ENCODE data around the gene SPSB1. TPM values are rescaled to one million over a fixed set of nuclear protein-coding genes. Genes with fewer than 3 reads are reported as not detected.

The SPSB1 gene
- total RNA-seq, 1 experiment from 2014 or later: 4.3 TPM

- POLR2A ChIA-PET: no interaction called here
- no peak for ATAC-seq
- Mint-ChIP-seq H3K4me3 (no peak overlapping the region), H3K27me3 (ENCODE audit: low read depth) (peaks cover 4% of the 10 kb centered on the region), H3K4me1 (peaks cover 12% of the 10 kb centered on the region), H3K36me3 (no peaks in the 10 kb centered on the region), H3K9me3 (no peaks in the 10 kb centered on the region), H3K27ac (no peak overlapping the region)
- no peak for DNase-seq (ENCODE audit: low spot score)
- TF ChIP-seq, protein P1, sequence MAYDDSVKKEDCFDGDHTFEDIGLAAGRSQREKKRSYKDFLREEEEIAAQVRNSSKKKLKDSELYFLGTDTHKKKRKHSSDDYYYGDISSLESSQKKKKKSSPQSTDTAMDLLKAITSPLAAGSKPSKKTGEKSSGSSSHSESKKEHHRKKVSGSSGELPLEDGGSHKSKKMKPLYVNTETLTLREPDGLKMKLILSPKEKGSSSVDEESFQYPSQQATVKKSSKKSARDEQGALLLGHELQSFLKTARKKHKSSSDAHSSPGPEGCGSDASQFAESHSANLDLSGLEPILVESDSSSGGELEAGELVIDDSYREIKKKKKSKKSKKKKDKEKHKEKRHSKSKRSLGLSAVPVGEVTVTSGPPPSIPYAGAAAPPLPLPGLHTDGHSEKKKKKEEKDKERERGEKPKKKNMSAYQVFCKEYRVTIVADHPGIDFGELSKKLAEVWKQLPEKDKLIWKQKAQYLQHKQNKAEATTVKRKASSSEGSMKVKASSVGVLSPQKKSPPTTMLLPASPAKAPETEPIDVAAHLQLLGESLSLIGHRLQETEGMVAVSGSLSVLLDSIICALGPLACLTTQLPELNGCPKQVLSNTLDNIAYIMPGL (CRISPR knock-in tag; IDR thresholded peaks at IDR 0.05): no peak
- TF ChIP-seq MXD4 (CRISPR knock-in tag; IDR thresholded peaks at IDR 0.05; ENCODE audit: borderline replicate concordance): no peak
- no peak for TF ChIP-seq PRRX2 (CRISPR knock-in tag; IDR thresholded peaks at IDR 0.05)
- no peak for TF ChIP-seq TCF7 (CRISPR knock-in tag; IDR thresholded peaks at IDR 0.05; ENCODE audit: low read depth)
- no peak for TF ChIP-seq ZNF416 (CRISPR knock-in tag; IDR thresholded peaks at IDR 0.05)
- TF ChIP-seq IRF1 (CRISPR knock-in tag; IDR thresholded peaks at IDR 0.05): no peak
- TF ChIP-seq EMX1 (CRISPR knock-in tag; IDR thresholded peaks at IDR 0.05): no peak
- TF ChIP-seq SP1 (CRISPR knock-in tag; conservative IDR thresholded peaks at IDR 0.05): no peak
- TF ChIP-seq E2F1 (CRISPR knock-in tag; IDR thresholded peaks at IDR 0.05): no peak
- no peak for TF ChIP-seq ZBTB21 (CRISPR knock-in tag; IDR thresholded peaks at IDR 0.05; ENCODE audit: borderline replicate concordance)
- no peak for TF ChIP-seq NR1H2 (CRISPR knock-in tag; IDR thresholded peaks at IDR 0.05)
- no peak for TF ChIP-seq GABPB1 (CRISPR knock-in tag; IDR thresholded peaks at IDR 0.05)
- no peak for TF ChIP-seq ZNF317 (CRISPR knock-in tag; IDR thresholded peaks at IDR 0.05; ENCODE audit: borderline replicate concordance, low read depth)
- TF ChIP-seq ZNF396 (CRISPR knock-in tag; IDR thresholded peaks at IDR 0.05; ENCODE audit: borderline replicate concordance): no peak
- no peak for TF ChIP-seq FOXK1 (CRISPR knock-in tag; IDR thresholded peaks at IDR 0.05)
- TF ChIP-seq ZNF219 (CRISPR knock-in tag; IDR thresholded peaks at IDR 0.05; ENCODE audit: borderline replicate concordance): no peak
- no peak for TF ChIP-seq SMAD3 (CRISPR knock-in tag; IDR thresholded peaks at IDR 0.05; ENCODE audit: borderline replicate concordance)
- no peak for TF ChIP-seq ESRRA (CRISPR knock-in tag; IDR thresholded peaks at IDR 0.05; ENCODE audit: borderline replicate concordance)
- no peak for TF ChIP-seq ELF4 (CRISPR knock-in tag; IDR thresholded peaks at IDR 0.05; ENCODE audit: low read depth)
- CTCF ChIA-PET: interaction anchor here (0.8 kb wide), 1 partner anchor 159 kb away, joined by 3 read pairs; no protein-coding TSS in a partner anchor
These were observed 4.2 kb downstream of the SPSB1 start for GRCh38 chr1:9296850-9297249.

- no peaks in the 10 kb centered on the region for H3K9me3 Mint-ChIP-seq
- peaks cover 12% of the 10 kb centered on the region for H3K4me1 Mint-ChIP-seq
- H3K36me3 Mint-ChIP-seq: no peaks in the 10 kb centered on the region
- no peaks in the 10 kb centered on the region for H3K27me3 Mint-ChIP-seq (ENCODE audit: low read depth)
- POLR2A ChIA-PET: no interaction called here
- no peak overlapping the region for H3K27ac Mint-ChIP-seq
- DNase-seq (ENCODE audit: low spot score): no peak
- ATAC-seq: no peak
- CTCF ChIA-PET: interaction anchor here (0.9 to 2.4 kb wide), 2 partner anchors 31 to 158 kb away, joined by 3 to 8 read pairs; no protein-coding TSS in a partner anchor
- no peak overlapping the region for H3K4me3 Mint-ChIP-seq
- TF ChIP-seq ZNF671 (CRISPR knock-in tag; IDR thresholded peaks at IDR 0.05): no peak
- no peak for TF ChIP-seq ZNF138 (CRISPR knock-in tag; conservative IDR thresholded peaks at IDR 0.05)
- no peak for TF ChIP-seq ESRRA (CRISPR knock-in tag; IDR thresholded peaks at IDR 0.05; ENCODE audit: borderline replicate concordance)
- TF ChIP-seq, protein P2, sequence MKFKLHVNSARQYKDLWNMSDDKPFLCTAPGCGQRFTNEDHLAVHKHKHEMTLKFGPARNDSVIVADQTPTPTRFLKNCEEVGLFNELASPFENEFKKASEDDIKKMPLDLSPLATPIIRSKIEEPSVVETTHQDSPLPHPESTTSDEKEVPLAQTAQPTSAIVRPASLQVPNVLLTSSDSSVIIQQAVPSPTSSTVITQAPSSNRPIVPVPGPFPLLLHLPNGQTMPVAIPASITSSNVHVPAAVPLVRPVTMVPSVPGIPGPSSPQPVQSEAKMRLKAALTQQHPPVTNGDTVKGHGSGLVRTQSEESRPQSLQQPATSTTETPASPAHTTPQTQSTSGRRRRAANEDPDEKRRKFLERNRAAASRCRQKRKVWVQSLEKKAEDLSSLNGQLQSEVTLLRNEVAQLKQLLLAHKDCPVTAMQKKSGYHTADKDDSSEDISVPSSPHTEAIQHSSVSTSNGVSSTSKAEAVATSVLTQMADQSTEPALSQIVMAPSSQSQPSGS (CRISPR knock-in tag; IDR thresholded peaks at IDR 0.05; ENCODE audit: borderline replicate concordance, low read depth): no peak
- no peak for TF ChIP-seq AR (CRISPR knock-in tag; IDR thresholded peaks at IDR 0.05)
- no peak for TF ChIP-seq NFYB (CRISPR knock-in tag; conservative IDR thresholded peaks at IDR 0.05; ENCODE audit: low read depth)
- no peak for TF ChIP-seq SMAD4 (CRISPR knock-in tag; IDR thresholded peaks at IDR 0.05)
- TF ChIP-seq SOX15 (CRISPR knock-in tag; IDR thresholded peaks at IDR 0.05): no peak
- no peak for TF ChIP-seq GRHL2 (CRISPR knock-in tag; IDR thresholded peaks at IDR 0.05; ENCODE audit: insufficient replicate concordance, severe bottlenecking)
- no peak for TF ChIP-seq ATF6 (CRISPR knock-in tag; IDR thresholded peaks at IDR 0.05)
These were observed 5.1 kb downstream of the SPSB1 start for GRCh38 chr1:9297831-9298230.
